DOHH2 (cell line): ENCODE results near the gene ESRRB.

Experiments used
- H3F3A ChIP-seq: fragments of 200-600 bp; sonication (generic), shearing (Covaris generic); 2 replicates; pipeline ENCODE4 v1.6.0; 2016; ENCODE audit warnings: antibody characterized with exemption, mild to moderate bottlenecking; ENCODE audit not compliant: control insufficient read depth, insufficient read depth
- H3K27ac ChIP-seq: fragments of 200-600 bp; sonication (generic); 2 replicates; pipeline ENCODE4 v1.5.1; 2014; ENCODE audit warnings: low read depth, mild to moderate bottlenecking, low read length, moderate library complexity
- H3K27me3 ChIP-seq: fragments of 200-600 bp; sonication (generic); 2 replicates; pipeline ENCODE4 v1.6.1; 2014; ENCODE audit warnings: mild to moderate bottlenecking, low read length, mixed read lengths; ENCODE audit not compliant: control insufficient read depth
- H3K36me3 ChIP-seq: fragments of 200-600 bp; sonication (generic); 2 replicates; pipeline ENCODE4 v1.6.1; 2014; ENCODE audit warnings: mild to moderate bottlenecking, low read length, moderate library complexity, mixed read lengths; ENCODE audit not compliant: control insufficient read depth
- H3K4me1 ChIP-seq: fragments of 200-600 bp; sonication (generic); 2 replicates; pipeline ENCODE4 v1.6.1; 2014; ENCODE audit warnings: mild to moderate bottlenecking, low read length, mixed read lengths; ENCODE audit not compliant: control insufficient read depth
- H3K4me2 ChIP-seq: fragments of 200-600 bp; sonication (generic); 2 replicates; pipeline ENCODE4 v1.6.0; 2014; ENCODE audit warnings: mild to moderate bottlenecking, low read length, moderate library complexity
- H3K4me3 ChIP-seq: fragments of 200-600 bp; sonication (generic); 2 replicates; pipeline ENCODE4 v1.5.1; 2014; ENCODE audit warnings: mild to moderate bottlenecking, low read length, mixed read lengths
- H3K79me2 ChIP-seq: fragments of 200-600 bp; sonication (generic); 2 replicates; pipeline ENCODE4 v1.6.1; 2014; ENCODE audit warnings: mild to moderate bottlenecking, low read length, mixed read lengths; ENCODE audit not compliant: control insufficient read depth
- H3K9me2 ChIP-seq: fragments of 200-600 bp; sonication (generic); replicated peaks from 2 replicates; pipeline ENCODE4 v1.6.1; 2014; ENCODE audit warnings: mild to moderate bottlenecking, low read length, mixed read lengths; ENCODE audit not compliant: control insufficient read depth
- H3K9me3 ChIP-seq: fragments of 200-600 bp; sonication (generic); 2 replicates; pipeline ENCODE4 v1.6.1; 2014; ENCODE audit warnings: antibody characterized with exemption, low read length, mixed read lengths; ENCODE audit not compliant: control insufficient read depth, insufficient read depth
- H4K20me1 ChIP-seq: fragments of 200-600 bp; sonication (generic); 2 replicates; pipeline ENCODE4 v1.6.0; 2014; ENCODE audit warnings: low read depth, mild to moderate bottlenecking, antibody characterized with exemption, low read length, moderate library complexity; ENCODE audit not compliant: control insufficient read depth, insufficient read depth
- CTCF ChIP-seq: fragments of 200-600 bp; sonication (generic); IDR thresholded peaks from one replicate; pipeline ENCODE4 v1.5.1; 2014; ENCODE audit warnings: antibody characterized with exemption, mild to moderate bottlenecking, low read depth, low read length; ENCODE audit not compliant: poor library complexity, severe bottlenecking
- EZH2phosphoT487 ChIP-seq: fragments of 200-600 bp; sonication (generic); IDR thresholded peaks from 2 replicates; pipeline ENCODE4 v1.6.1; 2017; ENCODE audit warnings: borderline replicate concordance, mild to moderate bottlenecking, antibody characterized with exemption, low read length, moderate library complexity, mixed read lengths

ESRRB gene

GRCh38 chr14:76480426-76480825 is 104.5 kb downstream of the ESRRB start:
- Histone ChIP-seq H3K9me3 (no peaks in the 10 kb centered on the region), H3F3A (no peaks in the 10 kb centered on the region), H4K20me1 (no peaks in the 10 kb centered on the region), H3K4me1 (no peaks in the 10 kb centered on the region), H3K4me3 (no peak overlapping the region), H3K4me2 (no peak overlapping the region), H3K27me3 (no peaks in the 10 kb centered on the region), H3K9me2 (no peaks in the 10 kb centered on the region), H3K36me3 (no peaks in the 10 kb centered on the region), H3K27ac (no peak overlapping the region), H3K79me2 (no peaks in the 10 kb centered on the region)
- no peak for TF ChIP-seq EZH2phosphoT487
- no peak for TF ChIP-seq CTCF

- Histone ChIP-seq H3K27ac (no peak overlapping the region), H3F3A (no peaks in the 10 kb centered on the region)
These were observed 108.4 kb downstream of the ESRRB start for GRCh38 chr14:76484355-76484754.

GRCh38 chr14:76486251-76486743 is 110.4 kb downstream of the ESRRB start:
- no peak overlapping the region for H3K4me3 ChIP-seq
- H3K79me2 ChIP-seq = no peaks in the 10 kb centered on the region
- no peaks in the 10 kb centered on the region for H3K36me3 ChIP-seq
- no peaks in the 10 kb centered on the region for H3F3A ChIP-seq
- no peak overlapping the region for H3K27ac ChIP-seq
- no peaks in the 10 kb centered on the region for H3K27me3 ChIP-seq
- no peaks in the 10 kb centered on the region for H3K4me1 ChIP-seq
- no peaks in the 10 kb centered on the region for H3K9me2 ChIP-seq
- no peaks in the 10 kb centered on the region for H4K20me1 ChIP-seq
- TF ChIP-seq EZH2phosphoT487 (no peak), CTCF (no peak)
- no peaks in the 10 kb centered on the region for H3K9me3 ChIP-seq
- no peak overlapping the region for H3K4me2 ChIP-seq

More at GRCh38 chr14:76484355-76484754, 108.4 kb downstream of the ESRRB start:
- H3K9me2 ChIP-seq = no peaks in the 10 kb centered on the region
- H3K4me2 ChIP-seq = no peak overlapping the region
- no peak overlapping the region for H3K4me3 ChIP-seq
- no peaks in the 10 kb centered on the region for H3K79me2 ChIP-seq
- H3K9me3 ChIP-seq = no peaks in the 10 kb centered on the region
- no peaks in the 10 kb centered on the region for H3K36me3 ChIP-seq
- H3K4me1 ChIP-seq = no peaks in the 10 kb centered on the region
- TF ChIP-seq CTCF (no peak), EZH2phosphoT487 (no peak)
- H4K20me1 ChIP-seq = no peaks in the 10 kb centered on the region
- H3K27me3 ChIP-seq = no peaks in the 10 kb centered on the region
